ENCODE measurements around the gene OCRL. TPM values are rescaled to one million over a fixed set of nuclear protein-coding genes. Genes with fewer than 3 reads are reported as not detected.

The OCRL gene
- total and polyA plus RNA-seq, 2 donors from 2014 or later: 9.4 to 20.0 TPM

DNA sequence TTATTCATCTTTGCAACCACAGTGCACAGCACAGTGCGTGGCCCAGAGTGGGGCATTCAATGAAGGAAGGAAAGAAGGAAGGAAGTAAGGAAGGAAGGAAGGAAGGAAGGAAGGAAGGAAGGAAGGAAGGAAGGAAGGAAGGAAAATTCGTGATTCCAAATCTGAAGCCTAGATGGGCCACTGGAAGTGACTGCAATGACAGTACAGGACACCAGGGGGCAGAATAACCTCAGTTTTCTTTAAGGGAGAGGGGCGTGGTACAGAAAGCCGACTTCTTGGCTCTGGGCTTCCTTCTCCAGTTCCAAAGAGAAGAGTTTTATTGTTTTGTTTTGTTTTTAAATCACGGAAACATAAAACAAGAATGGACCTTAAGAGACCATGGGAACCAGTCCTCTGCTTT is 66.9 kb downstream of the OCRL start:
- Histone ChIP-seq H3K27ac (ENCODE audit: low read depth in 2 of 2, low read length in 2 of 2) (no peak overlapping the region), H3K9ac (ENCODE audit: low read length in 3 of 3) (no peak overlapping the region), H3K4me3 (ENCODE audit: low read length in 3 of 3) (no peak overlapping the region), H3K4me1 (ENCODE audit: control insufficient read depth in 2 of 3, insufficient read depth in 2 of 3, low read depth in 1 of 3, low read length in 3 of 3) (peaks cover 0 to 8% (median 0%) of the 10 kb centered on the region in 3 donors), H3K9me3 (ENCODE audit: control insufficient read depth in 2 of 3, insufficient read depth in 1 of 3, low read length in 3 of 3) (no peaks in the 10 kb centered on the region), H3K27me3 (ENCODE audit: control insufficient read depth, insufficient read depth, low read length) (no peaks in the 10 kb centered on the region), H3K36me3 (ENCODE audit: control insufficient read depth in 2 of 3, insufficient read depth in 3 of 3, low read length in 3 of 3) (no peaks in the 10 kb centered on the region)
- TF ChIP-seq CTCF (IDR thresholded peaks at IDR 0.05; ENCODE audit: borderline replicate concordance, extremely low read depth, insufficient read depth): peak; percentile 87
- intact Hi-C loops (cut with DNase I): no loop called here
- FAIRE-seq (peak; percentile 93), DNase-seq (peak in 4 of 5 donors; percentile 45 to 73 (median 62))

GRCh38 chrX:129608496-129608895 is 68.4 kb downstream of the OCRL start:
- Histone ChIP-seq H3K27me3 (ENCODE audit: control insufficient read depth, insufficient read depth, low read length) (no peaks in the 10 kb centered on the region), H3K9ac (ENCODE audit: low read length in 3 of 3) (no peak overlapping the region), H3K36me3 (ENCODE audit: control insufficient read depth in 2 of 3, insufficient read depth in 3 of 3, low read length in 3 of 3) (no peaks in the 10 kb centered on the region), H3K4me3 (ENCODE audit: low read length in 3 of 3) (no peak overlapping the region), H3K9me3 (ENCODE audit: control insufficient read depth in 2 of 3, insufficient read depth in 1 of 3, low read length in 3 of 3) (no peaks in the 10 kb centered on the region), H3K4me1 (ENCODE audit: control insufficient read depth in 2 of 3, insufficient read depth in 2 of 3, low read depth in 1 of 3, low read length in 3 of 3) (peaks cover 0 to 8% (median 0%) of the 10 kb centered on the region in 3 donors), H3K27ac (ENCODE audit: low read depth in 2 of 2, low read length in 2 of 2) (no peak overlapping the region)
- intact Hi-C loops (cut with DNase I): no loop called here
- DNase-seq (no peak), FAIRE-seq (no peak)
- TF ChIP-seq CTCF (IDR thresholded peaks at IDR 0.05; ENCODE audit: borderline replicate concordance, extremely low read depth, insufficient read depth): no peak

DNA sequence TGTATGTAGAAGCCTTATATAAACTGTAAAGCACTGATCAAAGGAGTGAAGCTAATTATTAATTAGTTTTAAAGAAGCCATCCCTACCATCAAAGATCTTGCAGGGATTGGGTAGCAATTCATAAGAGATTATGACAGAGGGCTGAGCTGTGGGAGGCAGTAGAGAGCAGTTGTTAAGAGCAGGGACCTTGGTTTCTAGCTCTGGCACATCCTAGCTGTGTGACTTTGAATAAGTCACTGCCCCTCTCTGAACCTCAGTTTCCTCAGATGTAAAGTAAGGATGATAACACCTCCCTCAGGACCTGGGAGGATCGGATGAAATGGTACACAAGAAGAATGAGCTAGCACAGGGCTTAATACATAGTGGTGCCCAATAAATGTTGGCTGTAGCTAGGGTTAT is 69.3 kb downstream of the OCRL start:
- Histone ChIP-seq H3K9me3 (ENCODE audit: control insufficient read depth in 2 of 3, insufficient read depth in 1 of 3, low read length in 3 of 3) (no peaks in the 10 kb centered on the region), H3K4me3 (ENCODE audit: low read length in 3 of 3) (no peak overlapping the region), H3K9ac (ENCODE audit: low read length in 3 of 3) (no peak overlapping the region), H3K4me1 (ENCODE audit: control insufficient read depth in 2 of 3, insufficient read depth in 2 of 3, low read depth in 1 of 3, low read length in 3 of 3) (peaks cover 0 to 5% (median 0%) of the 10 kb centered on the region in 3 donors), H3K36me3 (ENCODE audit: control insufficient read depth in 2 of 3, insufficient read depth in 3 of 3, low read length in 3 of 3) (no peaks in the 10 kb centered on the region), H3K27me3 (ENCODE audit: control insufficient read depth, insufficient read depth, low read length) (no peaks in the 10 kb centered on the region), H3K27ac (ENCODE audit: low read depth in 2 of 2, low read length in 2 of 2) (no peak overlapping the region)
- no peak for DNase-seq
- intact Hi-C loops (cut with DNase I): no loop called here
- no peak for FAIRE-seq
- no peak for TF ChIP-seq CTCF (IDR thresholded peaks at IDR 0.05; ENCODE audit: borderline replicate concordance, extremely low read depth, insufficient read depth)

GRCh38 chrX:129612396-129612795 is 72.3 kb downstream of the OCRL start:
- no peaks in the 10 kb centered on the region for H3K27me3 ChIP-seq (ENCODE audit: control insufficient read depth, insufficient read depth, low read length)
- FAIRE-seq (no peak), DNase-seq (no peak)
- no peak for TF ChIP-seq CTCF (IDR thresholded peaks at IDR 0.05; ENCODE audit: borderline replicate concordance, extremely low read depth, insufficient read depth)
- no peak overlapping the region for H3K4me3 ChIP-seq (ENCODE audit: low read length in 3 of 3)
- H3K9me3 ChIP-seq (ENCODE audit: control insufficient read depth in 2 of 3, insufficient read depth in 1 of 3, low read length in 3 of 3): no peaks in the 10 kb centered on the region
- no peak overlapping the region for H3K27ac ChIP-seq (ENCODE audit: low read depth in 2 of 2, low read length in 2 of 2)
- H3K9ac ChIP-seq (ENCODE audit: low read length in 3 of 3): no peak overlapping the region
- no peaks in the 10 kb centered on the region for H3K36me3 ChIP-seq (ENCODE audit: control insufficient read depth in 2 of 3, insufficient read depth in 3 of 3, low read length in 3 of 3)
- peaks cover 0 to under 1% (median 0%) of the 10 kb centered on the region in 3 donors for H3K4me1 ChIP-seq (ENCODE audit: control insufficient read depth in 2 of 3, insufficient read depth in 2 of 3, low read depth in 1 of 3, low read length in 3 of 3)
- intact Hi-C loops (cut with DNase I): no loop called here

Measured in kidney (tissue), 14 donors.